Naive thymus-derived CD4-positive, alpha-beta T cell (primary cell): ENCODE measurements around the gene DVL2. TPM values are rescaled to one million over a fixed set of nuclear protein-coding genes. Genes with fewer than 3 reads are reported as not detected.

Experiments used
- ATAC-seq: fragments of 150-1000 bp; cut with Tn5 transposase; 2 replicates; pipeline ENCODE4 v1.10.0; 2021; ENCODE audit warnings: mild to moderate bottlenecking, moderate library complexity
- CTCF ChIA-PET: fragments of 350-600 bp; sonication (Branson Sonifier 250); formaldehyde crosslinking; loops from one replicate; lab custom pipeline; 2021; ENCODE audit warnings: antibody characterized with exemption; lab: Charles Lee
- POLR2A ChIA-PET: fragments of 350-600 bp; sonication (Branson Sonifier 250); formaldehyde crosslinking; loops from one replicate; lab custom pipeline; 2021; ENCODE audit warnings: antibody characterized with exemption, inconsistent platforms; lab: Charles Lee
- DNase-seq, 9 donors: peaks; one replicate each; pipeline versions ENCODE4 v3.0.0 to v3.0.0-alpha.2; 2020 to 2022; ENCODE audit warnings: mixed read lengths in 1 of 9
- H3K27ac ChIP-seq: one replicate; pipeline ENCODE4 v1.7.0; 2013; ENCODE audit warnings: mild to moderate bottlenecking, low read depth, low read length, moderate library complexity
- H3K27me3 ChIP-seq, 2 donors: one replicate each; pipeline ENCODE4 v1.7.0; 2013; ENCODE audit warnings: low read length in 2 of 2, mild to moderate bottlenecking in 2 of 2, moderate library complexity in 2 of 2; ENCODE audit not compliant: control insufficient read depth in 2 of 2, insufficient read depth in 2 of 2
- H3K36me3 ChIP-seq, 3 experiments: 1 replicate in 2 of 3; 2 replicates in 1 of 3; pipeline ENCODE4 v1.7.0; 2013; ENCODE audit warnings: low read length in 3 of 3, mild to moderate bottlenecking in 3 of 3, moderate library complexity in 1 of 3; ENCODE audit not compliant: insufficient read depth in 3 of 3, control insufficient read depth in 2 of 3
- H3K4me1 ChIP-seq, 2 donors: one replicate each; pipeline ENCODE4 v1.7.0; 2013; ENCODE audit warnings: low read length in 2 of 2, mild to moderate bottlenecking in 2 of 2, moderate library complexity in 1 of 2; ENCODE audit not compliant: control insufficient read depth in 2 of 2, insufficient read depth in 2 of 2
- H3K4me3 ChIP-seq: 2 replicates; pipeline ENCODE4 v1.7.0; 2013; ENCODE audit warnings: mild to moderate bottlenecking, low read length
- H3K9me3 ChIP-seq, 3 experiments: 1 replicate in 2 of 3; 2 replicates in 1 of 3; pipeline ENCODE4 v1.7.0; 2013; ENCODE audit warnings: low read length in 3 of 3; ENCODE audit not compliant: control insufficient read depth in 2 of 3
- H3K27ac Mint-ChIP-seq, 9 donors: one replicate each; pipeline ENCODE4 v1.8.0; 2020 to 2022; ENCODE audit warnings: mixed read lengths in 9 of 9, mild to moderate bottlenecking in 8 of 9, moderate library complexity in 5 of 9, inconsistent platforms in 2 of 9
- H3K27me3 Mint-ChIP-seq, 5 donors: one replicate each; pipeline ENCODE4 v1.8.0; 2021 to 2022; ENCODE audit warnings: mixed read lengths in 5 of 5, mild to moderate bottlenecking in 1 of 5
- H3K36me3 Mint-ChIP-seq, 5 donors: one replicate each; pipeline ENCODE4 v1.8.0; 2020 to 2022; ENCODE audit warnings: mixed read lengths in 5 of 5, mild to moderate bottlenecking in 3 of 5, inconsistent platforms in 1 of 5
- H3K4me1 Mint-ChIP-seq, 7 donors: one replicate each; pipeline ENCODE4 v1.8.0; 2020 to 2022; ENCODE audit warnings: mixed read lengths in 7 of 7, mild to moderate bottlenecking in 3 of 7, inconsistent platforms in 1 of 7
- H3K4me3 Mint-ChIP-seq, 10 donors: one replicate each; pipeline ENCODE4 v1.8.0; 2020 to 2022; ENCODE audit warnings: mild to moderate bottlenecking in 10 of 10, mixed read lengths in 10 of 10, moderate library complexity in 6 of 10, inconsistent platforms in 2 of 10
- H3K9me3 Mint-ChIP-seq, 11 donors: one replicate each; pipeline ENCODE4 v1.8.0; 2020 to 2022; ENCODE audit warnings: mixed read lengths in 11 of 11, mild to moderate bottlenecking in 4 of 11, inconsistent platforms in 1 of 11, moderate library complexity in 1 of 11
- intact Hi-C, 2 donors: fragments of 100-400 bp; cut with micrococcal nuclease; formaldehyde crosslinking; loops; one replicate each; pipeline ENCODE4 v1.15.1; 2023
- polyA plus RNA-seq, 2 donors: library from polyadenylated mRNA; unstranded; fragments of 300-500 nt; fragmentation: Illumina TruSeq; gene quantifications; one replicate each; pipeline ENCODE4 v1.2.3, GENCODE V29; 2021
- total RNA-seq, 6 experiments: library from RNA in 5 of 6; stranded (reverse) in 5 of 6; gene quantifications; 1 replicate in 5 of 6; 2 replicates in 1 of 6; pipeline ENCODE4 v1.2.3 and lab custom pipeline; 2021 to 2026

The DVL2 gene
- total and polyA plus RNA-seq, 7 experiments from 2014 or later = 15.1 to 91.5 (median 51.3) TPM

- no peak for DNase-seq
- CTCF ChIA-PET = no interaction called here
- peak overlapping the region; percentile 83 to 99 (median 94) for H3K27ac Mint-ChIP-seq
- peak overlapping the region; percentile 91 for H3K27ac ChIP-seq
- POLR2A ChIA-PET = no interaction called here
- H3K36me3 ChIP-seq = peaks cover 0 to 13% (median 8%) of the 10 kb centered on the region in 3 experiments
- H3K4me3 Mint-ChIP-seq = peak overlapping the region in 9 of 10 donors; percentile 14 to 89 (median 60)
- no peak overlapping the region for H3K4me3 ChIP-seq
- no peaks in the 10 kb centered on the region for H3K9me3 ChIP-seq
- intact Hi-C loops = no loop called here
- H3K4me1 ChIP-seq = peaks cover 15 to 17% of the 10 kb centered on the region in 2 donors
- H3K27me3 Mint-ChIP-seq = no peaks in the 10 kb centered on the region
- H3K4me1 Mint-ChIP-seq = peaks cover 27 to 39% (median 32%) of the 10 kb centered on the region in 7 donors
- peaks cover 0 to 2% (median 0%) of the 10 kb centered on the region in 11 donors for H3K9me3 Mint-ChIP-seq
- ATAC-seq = no peak
- H3K36me3 Mint-ChIP-seq = peaks cover 0 to 13% (median 8%) of the 10 kb centered on the region in 5 donors
- no peaks in the 10 kb centered on the region for H3K27me3 ChIP-seq
Observed at GRCh38 chr17:7203391-7203790, 30.9 kb downstream of the DVL2 start.

GRCh38 chr17:7196651-7197401 is 37.5 kb downstream of the DVL2 start:
- ATAC-seq = no peak
- no peak overlapping the region for H3K27ac Mint-ChIP-seq
- Histone ChIP-seq H3K27me3 (no peaks in the 10 kb centered on the region), H3K4me1 (no peaks in the 10 kb centered on the region), H3K27ac (no peak overlapping the region), H3K4me3 (no peak overlapping the region), H3K9me3 (no peaks in the 10 kb centered on the region), H3K36me3 (peaks cover 0 to 34% (median 0%) of the 10 kb centered on the region in 3 experiments)
- no peak overlapping the region for H3K4me3 Mint-ChIP-seq
- no peaks in the 10 kb centered on the region for H3K27me3 Mint-ChIP-seq
- H3K4me1 Mint-ChIP-seq = peaks cover 0 to 3% (median 0%) of the 10 kb centered on the region in 7 donors
- DNase-seq = no peak
- intact Hi-C loops = no loop called here
- H3K36me3 Mint-ChIP-seq = peaks cover 0 to 19% (median 6%) of the 10 kb centered on the region in 5 donors
- ChIA-PET POLR2A (no interaction called here), CTCF (no interaction called here)
- H3K9me3 Mint-ChIP-seq = peaks cover 0 to 2% (median 0%) of the 10 kb centered on the region in 11 donors

- no peaks in the 10 kb centered on the region for H3K27me3 ChIP-seq
- H3K27ac Mint-ChIP-seq = no peak overlapping the region
Observed at GRCh38 chr17:7195971-7196370, 38.3 kb downstream of the DVL2 start.

GRCh38 chr17:7192271-7192937 is 41.9 kb downstream of the DVL2 start:
- Mint-ChIP-seq H3K36me3 (peaks cover 0 to 16% (median 4%) of the 10 kb centered on the region in 5 donors), H3K27ac (no peak overlapping the region), H3K27me3 (no peaks in the 10 kb centered on the region), H3K4me3 (no peak overlapping the region), H3K9me3 (peaks cover 0 to 2% (median 0%) of the 10 kb centered on the region in 11 donors), H3K4me1 (peaks cover 0 to 3% (median 0%) of the 10 kb centered on the region in 7 donors)
- Histone ChIP-seq H3K4me1 (no peaks in the 10 kb centered on the region), H3K9me3 (no peaks in the 10 kb centered on the region), H3K27ac (no peak overlapping the region), H3K27me3 (no peaks in the 10 kb centered on the region), H3K36me3 (peaks cover 0 to 41% (median 0%) of the 10 kb centered on the region in 3 experiments), H3K4me3 (no peak overlapping the region)
- DNase-seq (no peak), ATAC-seq (no peak)
- ChIA-PET CTCF (no interaction called here), POLR2A (no interaction called here)
- intact Hi-C loops = no loop called here

More at GRCh38 chr17:7195971-7196370, 38.3 kb downstream of the DVL2 start:
- no peak for ATAC-seq
- intact Hi-C loops = no loop called here
- Mint-ChIP-seq H3K36me3 (peaks cover 0 to 16% (median 4%) of the 10 kb centered on the region in 5 donors), H3K4me1 (peaks cover 0 to 3% (median 0%) of the 10 kb centered on the region in 7 donors), H3K9me3 (peaks cover 0 to 2% (median 0%) of the 10 kb centered on the region in 11 donors), H3K27me3 (no peaks in the 10 kb centered on the region), H3K4me3 (no peak overlapping the region)
- Histone ChIP-seq H3K27ac (no peak overlapping the region), H3K36me3 (peaks cover 0 to 34% (median 0%) of the 10 kb centered on the region in 3 experiments), H3K9me3 (no peaks in the 10 kb centered on the region), H3K4me1 (no peaks in the 10 kb centered on the region), H3K4me3 (no peak overlapping the region)
- CTCF ChIA-PET = no interaction called here
- DNase-seq = no peak
- POLR2A ChIA-PET = no interaction called here

DNA sequence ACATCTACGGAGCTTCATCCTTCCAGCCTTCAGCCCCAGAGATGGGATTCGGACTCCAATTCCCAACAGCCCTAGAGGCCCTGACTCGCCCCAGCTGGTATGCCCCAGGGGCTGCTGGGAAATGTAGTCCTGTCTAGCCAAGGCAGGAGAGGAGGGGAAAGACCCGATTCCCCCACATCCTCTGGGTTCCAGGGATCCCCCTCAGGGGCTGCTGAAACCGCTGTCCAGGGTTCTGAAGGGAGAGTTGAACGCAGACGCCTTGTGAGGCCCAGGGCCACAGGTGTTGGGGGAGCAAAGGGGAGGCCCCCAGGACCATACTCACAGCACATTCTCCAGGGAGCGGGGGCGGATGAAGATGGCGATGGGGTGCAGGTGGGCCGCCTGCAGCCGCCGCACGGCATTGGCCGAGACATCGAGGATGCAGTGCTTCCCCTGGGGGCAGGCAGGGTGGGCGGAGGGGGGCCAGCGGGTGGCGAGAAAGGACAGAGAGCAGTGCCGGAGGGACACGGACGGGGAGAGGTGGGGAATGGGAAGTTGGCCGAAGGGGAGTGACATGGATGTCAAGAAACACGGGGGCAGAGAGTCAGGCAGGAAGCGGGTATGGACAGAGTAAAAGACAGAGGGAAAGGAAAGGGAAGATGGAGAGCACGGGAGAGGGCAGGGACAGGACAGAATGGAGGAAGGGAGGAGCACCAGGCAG is 42.6 kb downstream of the DVL2 start:
- intact Hi-C loops = no loop called here
- H3K9me3 ChIP-seq = no peaks in the 10 kb centered on the region
- Mint-ChIP-seq H3K4me3 (no peak overlapping the region), H3K36me3 (peaks cover 0 to 16% (median 4%) of the 10 kb centered on the region in 5 donors), H3K27ac (peak overlapping the region in 2 of 9 donors; percentile 28 to 55), H3K9me3 (peaks cover 0 to 2% (median 0%) of the 10 kb centered on the region in 11 donors), H3K4me1 (peaks cover 0 to 3% (median under 1%) of the 10 kb centered on the region in 7 donors), H3K27me3 (no peaks in the 10 kb centered on the region)
- POLR2A ChIA-PET = no interaction called here
- CTCF ChIA-PET = no interaction called here
- H3K27ac ChIP-seq = no peak overlapping the region
- peak in 2 of 9 donors; percentile 19 to 22 for DNase-seq
- H3K36me3 ChIP-seq = peaks cover 0 to 36% (median 0%) of the 10 kb centered on the region in 3 experiments
- H3K27me3 ChIP-seq = no peaks in the 10 kb centered on the region
- H3K4me3 ChIP-seq = no peak overlapping the region
- ATAC-seq = peak; percentile 45
- no peaks in the 10 kb centered on the region for H3K4me1 ChIP-seq

DNA sequence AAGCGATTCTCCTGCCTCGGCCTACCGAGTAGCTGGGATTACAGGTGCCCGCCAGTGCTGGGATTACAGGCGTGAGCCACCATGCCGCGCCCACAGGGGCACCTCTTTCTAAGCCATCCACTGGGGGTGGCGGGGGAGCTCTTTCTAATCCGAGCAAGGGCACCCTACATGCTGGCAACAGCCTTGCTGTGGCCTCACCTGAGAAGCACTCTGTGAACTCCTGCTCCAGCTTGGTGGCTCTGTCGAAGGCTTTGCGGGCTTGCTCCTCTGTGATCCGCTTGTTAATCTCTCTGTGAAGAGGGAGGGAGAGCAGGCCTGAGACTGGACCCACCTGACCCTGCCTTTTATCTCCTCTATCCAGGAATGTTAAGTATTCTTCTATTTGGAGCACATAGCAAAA is 43.2 kb downstream of the DVL2 start:
- H3K27ac ChIP-seq = no peak overlapping the region
- ChIA-PET CTCF (no interaction called here), POLR2A (no interaction called here)
- no peaks in the 10 kb centered on the region for H3K4me1 ChIP-seq
- Mint-ChIP-seq H3K4me1 (peaks cover 0 to 8% (median 6%) of the 10 kb centered on the region in 7 donors), H3K36me3 (peaks cover 0 to 11% (median 4%) of the 10 kb centered on the region in 5 donors), H3K27me3 (no peaks in the 10 kb centered on the region), H3K9me3 (peaks cover 0 to 2% (median 0%) of the 10 kb centered on the region in 11 donors), H3K27ac (peak overlapping the region in 1 of 9 donors; percentile 28), H3K4me3 (no peak overlapping the region)
- no peaks in the 10 kb centered on the region for H3K9me3 ChIP-seq
- DNase-seq (no peak), ATAC-seq (no peak)
- peaks cover 0 to 30% (median 0%) of the 10 kb centered on the region in 3 experiments for H3K36me3 ChIP-seq
- no peak overlapping the region for H3K4me3 ChIP-seq
- intact Hi-C loops = no loop called here
- H3K27me3 ChIP-seq = no peaks in the 10 kb centered on the region
